GM23338 (cell line): ENCODE results near the gene ZBTB7C. TPM values are rescaled to one million over a fixed set of nuclear protein-coding genes. Genes with fewer than 3 reads are reported as not detected.

Experiments
- ATAC-seq: fragments of 200-7000 bp; cut with Tn5 transposase; 3 replicates; pipeline ENCODE4 v1.9.1; 2020
- DNase-seq: peaks from one replicate; pipeline ENCODE4 v3.0.0-alpha.2; 2015; ENCODE audit warnings: low spot score
- H2AFZ ChIP-seq: fragments of 200-600 bp; sonication (generic); 2 replicates; pipeline ENCODE4 v1.8.0; 2016; ENCODE audit warnings: antibody characterized with exemption, mild to moderate bottlenecking, moderate library complexity
- H3F3A ChIP-seq: fragments of 200-600 bp; sonication (generic); replicated peaks from 2 replicates; pipeline ENCODE4 v1.8.0; 2017; ENCODE audit warnings: antibody characterized with exemption, mixed run types, low read depth
- H3K27ac ChIP-seq: fragments of 200-600 bp; sonication (generic); 2 replicates; pipeline ENCODE4 v1.6.1; 2016; ENCODE audit warnings: low read depth
- H3K27me3 ChIP-seq: fragments of 200-600 bp; sonication (generic); 2 replicates; pipeline ENCODE4 v1.8.0; 2016; ENCODE audit warnings: mild to moderate bottlenecking, mixed run types, moderate library complexity; ENCODE audit not compliant: insufficient read depth
- H3K36me3 ChIP-seq: fragments of 200-600 bp; sonication (generic); 2 replicates; pipeline ENCODE4 v1.8.0; 2016; ENCODE audit warnings: mild to moderate bottlenecking; ENCODE audit not compliant: insufficient read depth
- H3K4me1 ChIP-seq: fragments of 200-600 bp; sonication (generic); 2 replicates; pipeline ENCODE4 v1.8.0; 2016; ENCODE audit warnings: mild to moderate bottlenecking, moderate library complexity; ENCODE audit not compliant: insufficient read depth
- H3K4me2 ChIP-seq: fragments of 200-600 bp; sonication (generic); 2 replicates; pipeline ENCODE4 v1.7.1; 2017; ENCODE audit warnings: mixed run types
- H3K4me3 ChIP-seq: fragments of 200-600 bp; sonication (generic); 2 replicates; pipeline ENCODE4 v1.6.1; 2016; ENCODE audit warnings: mixed run types
- H3K79me2 ChIP-seq: fragments of 200-600 bp; sonication (generic); replicated peaks from 2 replicates; pipeline ENCODE4 v1.8.0; 2017; ENCODE audit warnings: mild to moderate bottlenecking; ENCODE audit not compliant: insufficient read depth
- H3K9me2 ChIP-seq: fragments of 200-600 bp; sonication (generic); 2 replicates; pipeline ENCODE4 v1.8.0; 2017; ENCODE audit not compliant: insufficient read depth
- H4K20me1 ChIP-seq: fragments of 200-600 bp; sonication (generic); replicated peaks from 2 replicates; pipeline ENCODE4 v1.8.0; 2017; ENCODE audit warnings: mild to moderate bottlenecking; ENCODE audit not compliant: insufficient read depth
- H3K27ac Mint-ChIP-seq: 2 replicates; pipeline ENCODE4 v1.8.0; 2020; ENCODE audit warnings: inconsistent platforms, mild to moderate bottlenecking, moderate library complexity, mixed read lengths
- H3K27me3 Mint-ChIP-seq: 3 replicates; pipeline ENCODE4 v1.8.0; 2022; ENCODE audit warnings: low read depth, mild to moderate bottlenecking, moderate library complexity, mixed read lengths, inconsistent platforms; ENCODE audit not compliant: insufficient read depth, poor library complexity
- H3K36me3 Mint-ChIP-seq: 3 replicates; pipeline ENCODE4 v1.8.0; 2021; ENCODE audit warnings: low read depth, mild to moderate bottlenecking, inconsistent platforms, moderate library complexity, mixed read lengths
- H3K4me1 Mint-ChIP-seq: 3 replicates; pipeline ENCODE4 v1.8.0; 2020; ENCODE audit warnings: mild to moderate bottlenecking, inconsistent platforms, mixed read lengths
- H3K4me3 Mint-ChIP-seq: 3 replicates; pipeline ENCODE4 v1.8.0; 2021; ENCODE audit warnings: moderate library complexity, mild to moderate bottlenecking, inconsistent platforms, mixed read lengths
- H3K9me3 Mint-ChIP-seq: 3 replicates; pipeline ENCODE4 v1.8.0; 2020; ENCODE audit warnings: moderate library complexity, mild to moderate bottlenecking, inconsistent platforms, mixed read lengths
- CREB1 ChIP-seq: fragments of 250-450 bp; sonication (Bioruptor Pico); IDR thresholded peaks from 2 replicates; pipeline ENCODE4 v1.5.0; 2020; ENCODE audit warnings: low read depth, mild to moderate bottlenecking, moderate library complexity
- EZH2 ChIP-seq: fragments of 200-600 bp; sonication (generic); IDR thresholded peaks from one replicate; pipeline ENCODE4 v1.8.0; 2017; ENCODE audit warnings: antibody characterized with exemption, mild to moderate bottlenecking, low read depth; ENCODE audit not compliant: unreplicated experiment
- NANOG ChIP-seq: IDR thresholded peaks from 2 replicates; pipeline ENCODE4 v1.6.1; 2016; ENCODE audit warnings: antibody characterized with exemption, borderline replicate concordance
- POLR2AphosphoS5 ChIP-seq: IDR thresholded peaks from 2 replicates; pipeline ENCODE4 v1.6.1; 2016; ENCODE audit warnings: antibody characterized with exemption, low read depth
- STAT1 ChIP-seq: IDR thresholded peaks from one replicate; pipeline ENCODE4 v1.6.1; 2016; ENCODE audit warnings: antibody characterized with exemption; ENCODE audit not compliant: unreplicated experiment
- ZNF114 ChIP-seq: fragments of 250-450 bp; sonication (Bioruptor Pico); IDR thresholded peaks from 2 replicates; pipeline ENCODE4 v1.5.0; 2020; ENCODE audit warnings: mild to moderate bottlenecking, moderate library complexity
- ZNF331 ChIP-seq: fragments of 250-450 bp; sonication (Bioruptor Pico); IDR thresholded peaks from 2 replicates; pipeline ENCODE4 v1.5.0; 2020; ENCODE audit warnings: low read depth, mild to moderate bottlenecking, moderate library complexity
- polyA plus RNA-seq: library from polyadenylated mRNA; unstranded; fragments of >200 nt; fragmentation: Nextera tagmentation; extraction: Ambion mirVana; gene quantifications from 2 replicates; pipeline ENCODE4 v1.2.1, GENCODE V29; 2016
- total RNA-seq: library from RNA; depleted of rRNA; stranded (reverse); fragments of >200 nt; shearing (Covaris generic); gene quantifications from 2 replicates; pipeline ENCODE4 v1.2.3, GENCODE V29; 2014
- TF ChIP-seq, protein P1 (sequence below): IDR thresholded peaks from one replicate; pipeline ENCODE4 v1.6.1; 2018; ENCODE audit warnings: antibody characterized with exemption; ENCODE audit not compliant: unreplicated experiment
- TF ChIP-seq, protein P2 (sequence below), 2 experiments: fragments of 200-600 bp in 1 of 2; sonication (generic) in 1 of 2; conservative IDR thresholded peaks; 2 replicates each; pipeline versions ENCODE4 v1.5.1 to v1.6.1; 2016 to 2017; ENCODE audit warnings: antibody characterized with exemption in 2 of 2, low read depth in 2 of 2, mild to moderate bottlenecking in 2 of 2, moderate library complexity in 1 of 2
- TF ChIP-seq, protein P3 (sequence below): IDR thresholded peaks from 2 replicates; pipeline ENCODE4 v1.6.1; 2016; ENCODE audit warnings: antibody characterized with exemption

ZBTB7C gene
- total and polyA plus RNA-seq, 2 experiments from 2014 or later = 0.03 to 0.14 TPM

DNA sequence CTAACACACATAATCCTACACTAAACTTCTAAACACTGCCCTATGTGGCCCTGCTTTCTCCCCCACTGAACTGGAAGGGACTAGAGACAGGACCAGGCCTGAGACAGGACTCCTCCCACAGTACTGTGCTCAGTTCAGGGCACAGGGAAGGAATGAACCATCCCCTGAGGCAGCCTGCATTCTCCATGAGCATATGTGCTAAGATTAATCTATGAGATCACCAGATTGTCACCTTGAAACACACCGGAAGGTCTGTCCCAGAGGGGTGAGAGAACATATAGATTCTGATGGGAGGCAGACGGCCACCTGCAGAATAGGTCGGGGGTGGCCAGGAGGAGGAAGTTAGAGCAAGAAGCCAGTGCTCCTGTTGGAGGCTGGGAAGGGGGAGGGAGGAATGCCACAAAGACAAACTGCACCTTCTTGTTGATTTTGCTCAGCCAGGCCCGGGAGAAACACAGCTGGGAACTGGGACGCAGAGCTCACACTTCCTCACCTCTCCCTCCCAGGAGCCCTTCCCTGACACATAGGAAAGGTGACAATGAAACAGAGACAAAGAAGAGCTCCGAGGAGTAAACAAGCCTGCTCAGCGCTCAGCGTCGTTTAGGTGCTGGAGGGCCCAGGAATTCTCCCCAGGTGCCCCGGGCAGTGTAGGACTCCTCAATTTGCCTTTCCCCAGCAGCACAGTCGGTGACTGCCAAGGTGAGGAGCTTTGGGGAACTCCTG is 52.1 kb downstream of the ZBTB7C start:
- Mint-ChIP-seq H3K36me3 (no peaks in the 10 kb centered on the region), H3K4me3 (no peak overlapping the region), H3K9me3 (no peaks in the 10 kb centered on the region; the same call in 2 of the 3 replicates), H3K27me3 (peaks cover 14% of the 10 kb centered on the region), H3K4me1 (peaks cover 23% of the 10 kb centered on the region), H3K27ac (peak overlapping the region; percentile 42)
- Histone ChIP-seq H2AFZ (peak overlapping the region; percentile 94), H3K36me3 (no peaks in the 10 kb centered on the region), H3K4me3 (no peak overlapping the region), H3K4me2 (no peak overlapping the region), H3K27ac (no peak overlapping the region), H3K9me2 (no peaks in the 10 kb centered on the region), H4K20me1 (no peaks in the 10 kb centered on the region), H3K79me2 (no peaks in the 10 kb centered on the region), H3F3A (no peaks in the 10 kb centered on the region), H3K27me3 (no peaks in the 10 kb centered on the region), H3K4me1 (peaks cover 8% of the 10 kb centered on the region)
- ATAC-seq = peak; percentile 80
- peak; percentile 30 for DNase-seq
- TF ChIP-seq, protein P1, sequence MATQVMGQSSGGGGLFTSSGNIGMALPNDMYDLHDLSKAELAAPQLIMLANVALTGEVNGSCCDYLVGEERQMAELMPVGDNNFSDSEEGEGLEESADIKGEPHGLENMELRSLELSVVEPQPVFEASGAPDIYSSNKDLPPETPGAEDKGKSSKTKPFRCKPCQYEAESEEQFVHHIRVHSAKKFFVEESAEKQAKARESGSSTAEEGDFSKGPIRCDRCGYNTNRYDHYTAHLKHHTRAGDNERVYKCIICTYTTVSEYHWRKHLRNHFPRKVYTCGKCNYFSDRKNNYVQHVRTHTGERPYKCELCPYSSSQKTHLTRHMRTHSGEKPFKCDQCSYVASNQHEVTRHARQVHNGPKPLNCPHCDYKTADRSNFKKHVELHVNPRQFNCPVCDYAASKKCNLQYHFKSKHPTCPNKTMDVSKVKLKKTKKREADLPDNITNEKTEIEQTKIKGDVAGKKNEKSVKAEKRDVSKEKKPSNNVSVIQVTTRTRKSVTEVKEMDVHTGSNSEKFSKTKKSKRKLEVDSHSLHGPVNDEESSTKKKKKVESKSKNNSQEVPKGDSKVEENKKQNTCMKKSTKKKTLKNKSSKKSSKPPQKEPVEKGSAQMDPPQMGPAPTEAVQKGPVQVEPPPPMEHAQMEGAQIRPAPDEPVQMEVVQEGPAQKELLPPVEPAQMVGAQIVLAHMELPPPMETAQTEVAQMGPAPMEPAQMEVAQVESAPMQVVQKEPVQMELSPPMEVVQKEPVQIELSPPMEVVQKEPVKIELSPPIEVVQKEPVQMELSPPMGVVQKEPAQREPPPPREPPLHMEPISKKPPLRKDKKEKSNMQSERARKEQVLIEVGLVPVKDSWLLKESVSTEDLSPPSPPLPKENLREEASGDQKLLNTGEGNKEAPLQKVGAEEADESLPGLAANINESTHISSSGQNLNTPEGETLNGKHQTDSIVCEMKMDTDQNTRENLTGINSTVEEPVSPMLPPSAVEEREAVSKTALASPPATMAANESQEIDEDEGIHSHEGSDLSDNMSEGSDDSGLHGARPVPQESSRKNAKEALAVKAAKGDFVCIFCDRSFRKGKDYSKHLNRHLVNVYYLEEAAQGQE = no peak
- TF ChIP-seq STAT1 (no peak), POLR2AphosphoS5 (no peak), CREB1 (CRISPR knock-in tag) (no peak), ZNF331 (CRISPR knock-in tag) (no peak), NANOG (no peak), ZNF114 (CRISPR knock-in tag) (no peak), EZH2 (no peak)
- TF ChIP-seq, protein P2, sequence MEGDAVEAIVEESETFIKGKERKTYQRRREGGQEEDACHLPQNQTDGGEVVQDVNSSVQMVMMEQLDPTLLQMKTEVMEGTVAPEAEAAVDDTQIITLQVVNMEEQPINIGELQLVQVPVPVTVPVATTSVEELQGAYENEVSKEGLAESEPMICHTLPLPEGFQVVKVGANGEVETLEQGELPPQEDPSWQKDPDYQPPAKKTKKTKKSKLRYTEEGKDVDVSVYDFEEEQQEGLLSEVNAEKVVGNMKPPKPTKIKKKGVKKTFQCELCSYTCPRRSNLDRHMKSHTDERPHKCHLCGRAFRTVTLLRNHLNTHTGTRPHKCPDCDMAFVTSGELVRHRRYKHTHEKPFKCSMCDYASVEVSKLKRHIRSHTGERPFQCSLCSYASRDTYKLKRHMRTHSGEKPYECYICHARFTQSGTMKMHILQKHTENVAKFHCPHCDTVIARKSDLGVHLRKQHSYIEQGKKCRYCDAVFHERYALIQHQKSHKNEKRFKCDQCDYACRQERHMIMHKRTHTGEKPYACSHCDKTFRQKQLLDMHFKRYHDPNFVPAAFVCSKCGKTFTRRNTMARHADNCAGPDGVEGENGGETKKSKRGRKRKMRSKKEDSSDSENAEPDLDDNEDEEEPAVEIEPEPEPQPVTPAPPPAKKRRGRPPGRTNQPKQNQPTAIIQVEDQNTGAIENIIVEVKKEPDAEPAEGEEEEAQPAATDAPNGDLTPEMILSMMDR (conservative IDR thresholded peaks at IDR 0.05; ENCODE audit: low read depth in 2 of 2) = no peak
- TF ChIP-seq, protein P3, sequence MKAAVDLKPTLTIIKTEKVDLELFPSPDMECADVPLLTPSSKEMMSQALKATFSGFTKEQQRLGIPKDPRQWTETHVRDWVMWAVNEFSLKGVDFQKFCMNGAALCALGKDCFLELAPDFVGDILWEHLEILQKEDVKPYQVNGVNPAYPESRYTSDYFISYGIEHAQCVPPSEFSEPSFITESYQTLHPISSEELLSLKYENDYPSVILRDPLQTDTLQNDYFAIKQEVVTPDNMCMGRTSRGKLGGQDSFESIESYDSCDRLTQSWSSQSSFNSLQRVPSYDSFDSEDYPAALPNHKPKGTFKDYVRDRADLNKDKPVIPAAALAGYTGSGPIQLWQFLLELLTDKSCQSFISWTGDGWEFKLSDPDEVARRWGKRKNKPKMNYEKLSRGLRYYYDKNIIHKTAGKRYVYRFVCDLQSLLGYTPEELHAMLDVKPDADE = no peak
